Endothelial cell of umbilical vein (primary cell): ENCODE data around the gene CEP57L1.

Source experiments
- CTCF ChIP-seq, 2 donors: IDR thresholded peaks; 1 replicate in 1 of 2; 2 replicates in 1 of 2; pipeline ENCODE4 v1.5.1; 2011; ENCODE audit warnings: low read length in 2 of 2, mild to moderate bottlenecking in 2 of 2, moderate library complexity in 2 of 2, control low read depth in 1 of 2, inconsistent platforms in 1 of 2, low read depth in 1 of 2; ENCODE audit not compliant: insufficient read depth in 1 of 2; ENCODE audit errors: extremely low read depth in 1 of 2
- MAX ChIP-seq: IDR thresholded peaks from 2 replicates; pipeline ENCODE4 v1.6.1; 2011; ENCODE audit not compliant: insufficient read depth, insufficient read length
- MYC ChIP-seq: IDR thresholded peaks from one replicate; pipeline ENCODE4 v1.6.1; 2011; ENCODE audit warnings: mild to moderate bottlenecking, low read depth, low read length
- POLR2A ChIP-seq: IDR thresholded peaks from 2 replicates; pipeline ENCODE4 v1.6.1; 2012; ENCODE audit warnings: low read depth, mild to moderate bottlenecking, control low read depth, low read length

- TF ChIP-seq MYC: no peak
- TF ChIP-seq CTCF (IDR thresholded peaks at IDR 0.05; ENCODE audit: extremely low read depth in 1 of 2, insufficient read depth in 1 of 2, low read depth in 1 of 2, low read length in 2 of 2): no peak
- TF ChIP-seq POLR2A: no peak
- no peak for TF ChIP-seq MAX
Observed at GRCh38 chr6:109197061-109197460, 101.8 kb downstream of the CEP57L1 start.
